Measurements from ENCODE around the gene NMNAT1.

NMNAT1 gene

DNA sequence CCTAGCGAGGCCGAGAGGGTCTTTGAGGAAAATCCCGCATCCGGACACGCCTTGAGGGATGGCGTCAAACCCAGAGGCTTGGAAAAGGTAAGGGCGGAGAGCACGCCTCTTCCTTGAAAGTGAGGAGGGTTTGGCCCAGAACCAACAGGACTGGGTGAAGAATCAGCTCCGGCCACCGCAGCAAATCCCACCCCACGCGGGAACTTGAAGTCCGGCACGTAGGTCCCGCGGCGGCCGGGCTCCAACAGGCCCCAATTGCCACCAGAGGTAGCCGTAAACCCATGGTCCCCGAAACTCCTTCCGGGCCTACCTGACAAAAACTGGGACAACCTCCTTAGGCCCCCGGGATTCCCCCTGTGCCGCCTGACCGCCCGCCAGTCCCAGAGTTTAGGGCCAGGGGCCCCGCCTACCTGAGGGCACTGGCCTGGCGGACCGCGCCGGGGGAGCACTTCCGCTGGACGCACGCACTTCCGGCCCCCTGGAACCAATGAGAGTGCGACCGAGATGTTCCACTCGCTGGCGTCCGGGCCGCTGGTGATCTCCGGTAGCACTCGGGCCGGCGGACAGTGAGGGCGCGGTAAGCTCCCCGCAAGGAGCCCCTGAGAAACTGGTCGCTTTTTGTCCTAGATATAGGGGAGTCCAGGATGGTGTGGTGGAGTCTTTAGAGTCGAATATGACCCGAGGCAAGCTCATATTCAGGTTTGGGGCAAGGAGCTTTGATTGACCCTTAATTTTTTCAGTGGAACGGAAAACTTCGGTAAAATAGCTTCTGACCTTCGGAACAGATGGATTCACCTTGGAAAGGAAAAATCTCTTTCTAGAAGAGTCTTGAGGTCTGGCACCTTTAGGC is at the start of gene NMNAT1, which contains the start of gene LZIC:
TSS of gene NMNAT1 (plus strand) at position 537 of the 850 bp plus-strand sequence. CDS start 28,599 bp downstream, outside the sequence.
TSS of gene LZIC (minus strand) at position 453 of the 850 bp plus-strand sequence. CDS start 6,772 bp downstream, outside the sequence.
- Mint-ChIP-seq H3K4me3 (peak within 1 kb of the TSS; percentile 97 to 99), H3K4me1 (peaks cover 18 to 22% of the 10 kb centered on the region in 2 donors), H3K27me3 (no peaks in the 10 kb centered on the region), H3K27ac (peak within 1 kb of the TSS; percentile 99), H3K36me3 (peaks cover 18 to 35% of the 10 kb centered on the region in 2 donors), H3K9me3 (no peaks in the 10 kb centered on the region)
- DNase-seq (peak; percentile 90), ATAC-seq (replicated peaks) (peak; percentile 95 to 97)

DNA sequence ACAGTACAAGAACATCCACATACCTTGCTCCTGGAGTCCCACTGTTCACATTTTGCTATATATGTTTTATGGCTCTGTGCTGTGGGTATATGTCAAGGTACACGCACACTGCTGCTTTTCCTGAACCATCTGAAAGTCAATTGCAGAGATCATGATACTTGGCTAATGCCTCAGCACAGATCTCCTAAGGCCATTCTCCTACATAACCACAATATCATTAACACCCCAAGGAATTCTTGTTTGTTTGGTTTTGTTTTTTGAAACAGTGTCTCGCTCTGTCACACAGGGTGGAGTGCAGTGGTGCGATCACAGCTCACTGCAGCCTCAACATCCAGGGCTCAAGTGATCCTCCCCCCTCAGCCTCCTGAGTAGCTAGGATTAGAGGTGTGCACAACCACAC is 49.2 kb upstream of the NMNAT1 start:
- no peaks in the 10 kb centered on the region for H3K27me3 Mint-ChIP-seq
- no peak overlapping the region for H3K27ac Mint-ChIP-seq
- no peaks in the 10 kb centered on the region for H3K36me3 Mint-ChIP-seq
- H3K9me3 Mint-ChIP-seq, result no peaks in the 10 kb centered on the region
- no peak for ATAC-seq (replicated peaks)
- peaks cover 29 to 47% of the 10 kb centered on the region in 2 donors for H3K4me1 Mint-ChIP-seq
- no peak for DNase-seq
- H3K4me3 Mint-ChIP-seq, result no peak overlapping the region

DNA sequence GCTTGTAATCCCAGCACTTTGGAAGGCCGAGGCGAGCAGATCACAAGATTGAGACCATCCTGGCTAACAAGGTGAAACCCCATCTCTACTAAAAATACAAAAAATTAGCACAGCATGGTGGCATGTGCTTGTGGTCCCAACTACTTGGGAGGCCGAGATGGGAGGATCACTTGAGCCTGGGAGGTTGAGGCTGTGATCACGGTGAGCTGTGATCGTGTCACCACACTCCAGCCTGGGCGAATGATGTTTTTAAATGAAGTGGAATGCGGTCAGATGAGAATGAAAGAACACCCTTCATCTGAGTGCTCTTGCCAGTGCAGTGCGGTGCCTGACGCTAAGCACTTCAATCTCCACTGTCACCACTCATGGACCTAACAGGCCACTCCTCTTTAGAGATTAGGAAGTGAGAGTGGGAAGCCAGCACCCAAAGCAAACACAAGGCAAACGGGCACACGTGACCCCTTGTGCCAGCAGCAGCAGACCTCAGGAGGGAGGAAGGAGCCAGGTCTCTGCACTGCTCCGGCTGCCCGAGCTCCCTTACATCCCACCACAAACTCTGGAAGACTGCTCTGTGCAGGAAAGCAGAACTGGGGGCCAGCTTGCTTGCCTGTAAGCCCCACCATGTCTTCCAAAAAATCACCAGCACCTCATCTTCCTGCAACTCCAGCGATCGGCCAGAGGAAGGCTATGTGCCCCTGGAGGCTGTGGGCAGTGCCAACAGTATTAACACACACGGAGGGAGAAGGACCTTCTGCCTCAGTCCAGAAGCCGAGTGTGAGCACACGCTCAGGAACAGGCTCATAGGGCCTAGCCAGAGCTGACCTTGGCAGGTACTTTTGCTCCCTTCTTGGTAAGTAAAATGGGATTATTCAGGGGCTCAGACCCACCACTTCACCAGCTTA is 42.9 kb upstream of the NMNAT1 start:
- peaks cover 16 to 26% of the 10 kb centered on the region in 2 donors for H3K4me1 Mint-ChIP-seq

GRCh38 chr1:9901148-9902059 is 41.9 kb upstream of the NMNAT1 start:
- Mint-ChIP-seq H3K4me3 (peak overlapping the region in 1 of 2 donors; percentile 81), H3K4me1 (peaks cover 18 to 26% of the 10 kb centered on the region in 2 donors), H3K27ac (peak overlapping the region; percentile 93), H3K27me3 (no peaks in the 10 kb centered on the region), H3K9me3 (no peaks in the 10 kb centered on the region), H3K36me3 (no peaks in the 10 kb centered on the region)
- ATAC-seq (replicated peaks), result no peak
- DNase-seq, result no peak

More for the DNA sequence above, 42.9 kb upstream of the NMNAT1 start:
- ATAC-seq (replicated peaks), result peak; percentile 98
- no peaks in the 10 kb centered on the region for H3K36me3 Mint-ChIP-seq
- H3K9me3 Mint-ChIP-seq, result no peaks in the 10 kb centered on the region
- peak overlapping the region; percentile 93 for H3K27ac Mint-ChIP-seq
- H3K4me3 Mint-ChIP-seq, result peak overlapping the region; percentile 81
- no peaks in the 10 kb centered on the region for H3K27me3 Mint-ChIP-seq
- peak; percentile 47 for DNase-seq

DNA sequence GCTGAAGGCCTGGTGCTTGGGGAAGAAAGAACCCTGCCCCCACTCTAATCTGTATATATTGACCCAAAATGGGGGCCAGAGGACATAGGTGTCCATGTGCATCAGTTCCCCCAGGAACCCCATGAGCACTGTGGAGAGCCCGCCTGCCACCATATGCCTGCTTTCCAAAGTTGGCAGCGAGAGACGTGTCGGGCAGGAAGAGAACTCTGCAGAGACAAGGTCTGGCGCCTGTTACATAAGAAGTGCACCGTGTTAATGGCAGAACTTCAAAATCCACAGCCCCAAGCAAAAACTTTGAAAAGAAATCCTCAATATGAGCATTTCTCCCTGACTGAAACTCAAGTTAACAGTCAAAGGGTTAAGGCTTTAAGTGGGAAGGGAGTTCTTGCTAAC is 41.2 kb upstream of the NMNAT1 start:
- H3K4me1 Mint-ChIP-seq, result peaks cover 18 to 26% of the 10 kb centered on the region in 2 donors
- DNase-seq (no peak), ATAC-seq (replicated peaks) (no peak)
- no peaks in the 10 kb centered on the region for H3K27me3 Mint-ChIP-seq
- H3K36me3 Mint-ChIP-seq, result no peaks in the 10 kb centered on the region
- H3K9me3 Mint-ChIP-seq, result no peaks in the 10 kb centered on the region
- no peak overlapping the region for H3K27ac Mint-ChIP-seq
- H3K4me3 Mint-ChIP-seq, result no peak overlapping the region

- peaks cover 21 to 37% of the 10 kb centered on the region in 2 donors for H3K4me1 Mint-ChIP-seq
- DNase-seq, result no peak
Observed at GRCh38 chr1:9903801-9904527, 39.3 kb upstream of the NMNAT1 start.

GRCh38 chr1:9904596-9904995 is 38.7 kb upstream of the NMNAT1 start:
- no peak overlapping the region for H3K4me3 Mint-ChIP-seq
- no peak for DNase-seq

More at GRCh38 chr1:9903801-9904527, 39.3 kb upstream of the NMNAT1 start:
- no peak overlapping the region for H3K4me3 Mint-ChIP-seq
- no peaks in the 10 kb centered on the region for H3K36me3 Mint-ChIP-seq
- ATAC-seq (replicated peaks), result no peak
- H3K27me3 Mint-ChIP-seq, result no peaks in the 10 kb centered on the region
- H3K27ac Mint-ChIP-seq, result no peak overlapping the region
- H3K9me3 Mint-ChIP-seq, result no peaks in the 10 kb centered on the region

DNA sequence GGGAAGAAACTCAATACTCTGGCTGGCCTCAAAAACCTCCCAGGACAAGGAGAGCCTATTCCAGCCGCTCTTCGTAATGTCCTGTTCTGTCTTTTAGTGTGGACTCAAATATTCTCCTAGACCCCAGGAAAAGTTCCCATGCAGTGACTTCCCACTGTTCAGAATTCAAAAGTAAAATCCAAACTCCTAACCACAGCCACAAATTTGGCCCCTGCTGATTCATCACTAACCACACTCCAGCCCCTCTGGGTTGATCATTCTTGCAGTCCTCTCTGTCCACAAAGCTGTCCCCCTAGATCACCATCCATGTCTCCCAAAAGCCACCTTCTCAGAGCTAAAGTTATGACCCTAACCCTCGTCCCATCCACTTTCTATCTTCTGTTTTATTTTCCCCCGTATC is 38.3 kb upstream of the NMNAT1 start:
- Mint-ChIP-seq H3K4me1 (peaks cover 25 to 38% of the 10 kb centered on the region in 2 donors), H3K36me3 (no peaks in the 10 kb centered on the region), H3K9me3 (no peaks in the 10 kb centered on the region), H3K27me3 (no peaks in the 10 kb centered on the region), H3K27ac (no peak overlapping the region), H3K4me3 (no peak overlapping the region)
- DNase-seq (no peak), ATAC-seq (replicated peaks) (no peak)

More at GRCh38 chr1:9904596-9904995, 38.7 kb upstream of the NMNAT1 start:
- Mint-ChIP-seq H3K27me3 (no peaks in the 10 kb centered on the region), H3K36me3 (no peaks in the 10 kb centered on the region), H3K4me1 (peaks cover 25 to 42% of the 10 kb centered on the region in 2 donors), H3K9me3 (no peaks in the 10 kb centered on the region), H3K27ac (no peak overlapping the region)
- ATAC-seq (replicated peaks), result no peak

DNA sequence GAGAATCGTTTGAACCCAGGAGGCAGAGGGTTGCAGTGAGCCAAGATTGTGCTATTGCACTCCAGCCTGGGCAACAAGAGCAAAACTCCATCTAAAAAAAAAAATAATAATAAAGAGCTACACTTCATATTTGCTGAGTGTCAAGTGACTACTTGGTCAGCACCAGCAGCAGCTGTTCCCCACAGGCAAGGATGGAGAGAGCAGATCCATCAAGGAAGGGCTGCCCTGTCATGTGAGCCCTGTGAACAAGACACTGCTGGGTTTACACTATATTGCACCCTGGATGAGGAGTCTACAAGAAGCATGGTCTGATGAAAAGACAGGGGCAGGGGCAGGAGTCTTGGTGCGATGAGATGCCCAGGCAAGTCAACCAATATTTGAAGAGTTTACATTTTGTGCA is 36.8 kb upstream of the NMNAT1 start:
- H3K27me3 Mint-ChIP-seq, result no peaks in the 10 kb centered on the region
- peaks cover 17 to 32% of the 10 kb centered on the region in 2 donors for H3K4me1 Mint-ChIP-seq
- no peaks in the 10 kb centered on the region for H3K36me3 Mint-ChIP-seq
- ATAC-seq (replicated peaks), result no peak
- no peak for DNase-seq
- no peaks in the 10 kb centered on the region for H3K9me3 Mint-ChIP-seq
- H3K4me3 Mint-ChIP-seq, result no peak overlapping the region
- H3K27ac Mint-ChIP-seq, result no peak overlapping the region

DNA sequence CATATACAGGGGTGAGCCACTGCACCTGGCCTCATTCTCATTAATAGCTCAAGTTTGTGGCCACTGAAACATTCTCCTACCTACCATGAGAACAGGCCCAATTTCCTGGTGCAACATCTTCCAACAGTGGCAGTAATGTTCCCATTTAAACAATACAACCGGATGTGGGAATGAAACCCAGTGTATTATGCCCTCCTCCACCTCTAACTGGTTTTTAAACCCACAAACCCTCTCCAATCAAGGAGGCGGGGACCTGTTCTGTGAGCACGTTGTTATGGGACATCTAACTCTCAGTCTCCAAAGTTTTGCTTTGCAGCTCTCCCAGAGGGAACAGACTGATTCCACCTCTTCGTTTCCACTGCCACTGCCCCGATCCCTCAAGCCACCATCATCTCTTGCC is 35.8 kb upstream of the NMNAT1 start:
- DNase-seq (no peak), ATAC-seq (replicated peaks) (no peak)
- Mint-ChIP-seq H3K36me3 (no peaks in the 10 kb centered on the region), H3K4me1 (peaks cover 21 to 39% of the 10 kb centered on the region in 2 donors), H3K27ac (no peak overlapping the region), H3K9me3 (no peaks in the 10 kb centered on the region), H3K4me3 (no peak overlapping the region), H3K27me3 (no peaks in the 10 kb centered on the region)

DNA sequence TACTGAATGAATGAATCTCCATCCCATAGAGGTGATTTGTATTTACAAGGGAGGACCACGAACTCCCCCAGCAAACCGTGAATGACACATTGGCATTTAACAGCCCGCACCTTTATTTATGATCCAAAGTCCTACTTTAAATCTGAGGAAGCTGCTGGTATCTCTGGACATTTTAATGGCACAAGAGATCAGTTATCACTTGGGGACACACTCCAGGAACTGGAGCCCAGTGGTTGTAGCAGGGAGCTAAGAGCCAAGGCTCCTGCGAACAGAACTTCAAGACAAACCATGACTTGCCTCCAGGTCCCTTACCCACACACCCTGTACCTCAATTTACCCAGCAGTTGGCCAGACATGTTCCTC is 34.4 kb upstream of the NMNAT1 start:
- no peak for DNase-seq
- Mint-ChIP-seq H3K27ac (peak overlapping the region; percentile 85), H3K4me3 (peak overlapping the region; percentile 88), H3K9me3 (no peaks in the 10 kb centered on the region), H3K27me3 (no peaks in the 10 kb centered on the region), H3K36me3 (no peaks in the 10 kb centered on the region), H3K4me1 (peaks cover 21 to 39% of the 10 kb centered on the region in 2 donors)
- no peak for ATAC-seq (replicated peaks)

- Mint-ChIP-seq H3K36me3 (no peaks in the 10 kb centered on the region), H3K27me3 (no peaks in the 10 kb centered on the region), H3K4me1 (peaks cover 21 to 39% of the 10 kb centered on the region in 2 donors), H3K27ac (peak overlapping the region; percentile 85), H3K9me3 (no peaks in the 10 kb centered on the region), H3K4me3 (peak overlapping the region; percentile 88)
- ATAC-seq (replicated peaks) (no peak), DNase-seq (peak; percentile 13)
Observed at GRCh38 chr1:9909234-9910046, 33.8 kb upstream of the NMNAT1 start.

Data from stimulated activated naive B cell treated with anti-CD40 and anti-IgM and Interleukin-4, amounts not matched to agents 10 μg/mL and 1 μg/mL and 100 μg/mL, for 72 hours (primary cell).